Measurements from ENCODE around the gene KDM4B.
"Not testable (repeated sequence)": the region's sequence is repeated elsewhere in the genome, so short reads cannot be mapped to it uniquely, and the experiment has no call there.

KDM4B gene

DNA sequence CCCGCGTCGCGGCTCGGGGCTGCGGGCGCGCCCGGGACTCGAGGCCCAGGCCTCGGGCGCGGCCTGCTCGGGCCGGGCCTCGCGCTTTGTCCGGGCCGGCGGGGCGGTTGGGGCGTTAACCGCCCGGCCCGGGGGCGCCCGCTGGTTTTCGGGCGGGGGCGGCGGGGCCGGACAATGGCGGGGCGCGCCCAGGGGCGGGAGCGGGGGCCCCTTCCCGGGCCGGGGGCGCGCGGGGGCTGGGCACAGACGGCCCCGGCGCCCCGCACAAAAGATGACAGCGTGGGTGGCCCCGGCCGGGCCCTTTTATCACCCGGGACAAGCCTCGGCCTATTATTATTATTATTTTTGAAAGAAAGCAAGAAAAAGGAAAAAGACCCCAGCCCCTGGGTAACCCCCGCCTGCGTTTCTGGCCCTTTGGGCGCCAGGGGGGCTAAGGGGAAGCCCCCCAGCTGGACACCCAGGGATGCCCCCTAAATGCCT lies 419 bp downstream of the KDM4B start:
- DNase-seq, result no peak

- no peak for DNase-seq
These were observed 1.0 kb downstream of the KDM4B start for GRCh38 chr19:4969772-4970531.

- no peak for DNase-seq
These were observed 1.9 kb downstream of the KDM4B start for GRCh38 chr19:4970558-4971423.

DNA sequence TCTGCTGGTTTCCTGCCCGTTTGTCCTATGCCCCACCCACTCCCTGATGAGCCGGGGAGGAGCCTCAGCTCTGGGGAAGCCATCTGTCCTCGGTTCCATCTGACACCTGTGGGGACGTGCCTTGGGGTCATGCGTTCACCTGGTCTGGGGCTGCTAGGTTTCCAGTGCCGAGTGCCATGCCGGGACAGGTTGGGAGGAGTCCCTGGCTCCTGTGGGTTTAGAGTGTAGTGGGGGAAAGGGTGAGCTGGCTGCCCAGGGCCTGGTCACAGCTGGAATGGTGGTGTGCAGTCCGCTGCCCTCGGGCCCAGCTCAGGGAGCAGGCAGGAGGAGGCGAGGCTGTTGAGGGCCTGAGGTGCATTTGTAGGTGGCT lies 2.5 kb downstream of the KDM4B start:
- peak; percentile 16 for DNase-seq

DNA sequence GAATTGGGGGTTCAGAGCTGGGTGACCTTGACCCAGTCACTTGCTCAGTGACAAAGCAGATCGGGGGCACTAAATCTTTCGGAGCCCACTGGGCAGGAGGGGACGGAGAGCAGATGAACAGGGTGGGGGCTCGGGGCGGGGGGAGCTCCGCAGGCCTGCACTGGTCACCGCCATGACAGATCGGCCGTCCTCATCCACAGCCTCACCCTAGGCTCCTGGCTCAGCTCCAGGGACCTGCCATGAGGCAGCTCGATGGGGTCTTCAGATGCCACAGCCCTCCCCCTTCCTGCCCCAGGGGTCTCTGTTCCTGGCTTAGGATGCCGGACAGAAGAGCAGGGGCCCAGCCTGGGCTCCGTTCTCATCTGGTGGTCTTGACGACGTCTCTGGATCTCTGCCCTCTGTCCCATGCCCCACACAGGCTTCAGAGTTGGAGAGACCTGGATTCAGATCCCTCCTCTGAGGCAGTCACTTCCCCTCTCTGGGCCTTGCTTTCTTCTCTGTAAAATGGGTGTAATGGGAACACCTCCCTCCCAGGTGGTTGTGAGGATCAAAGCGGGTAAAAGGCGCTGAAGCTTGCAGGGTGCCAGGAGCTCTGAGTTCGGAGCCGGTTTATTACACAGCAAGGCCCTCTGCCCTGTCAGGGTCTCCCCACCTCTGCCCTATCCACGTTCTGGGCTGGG lies 3.0 kb downstream of the KDM4B start:
- DNase-seq, result no peak

DNA sequence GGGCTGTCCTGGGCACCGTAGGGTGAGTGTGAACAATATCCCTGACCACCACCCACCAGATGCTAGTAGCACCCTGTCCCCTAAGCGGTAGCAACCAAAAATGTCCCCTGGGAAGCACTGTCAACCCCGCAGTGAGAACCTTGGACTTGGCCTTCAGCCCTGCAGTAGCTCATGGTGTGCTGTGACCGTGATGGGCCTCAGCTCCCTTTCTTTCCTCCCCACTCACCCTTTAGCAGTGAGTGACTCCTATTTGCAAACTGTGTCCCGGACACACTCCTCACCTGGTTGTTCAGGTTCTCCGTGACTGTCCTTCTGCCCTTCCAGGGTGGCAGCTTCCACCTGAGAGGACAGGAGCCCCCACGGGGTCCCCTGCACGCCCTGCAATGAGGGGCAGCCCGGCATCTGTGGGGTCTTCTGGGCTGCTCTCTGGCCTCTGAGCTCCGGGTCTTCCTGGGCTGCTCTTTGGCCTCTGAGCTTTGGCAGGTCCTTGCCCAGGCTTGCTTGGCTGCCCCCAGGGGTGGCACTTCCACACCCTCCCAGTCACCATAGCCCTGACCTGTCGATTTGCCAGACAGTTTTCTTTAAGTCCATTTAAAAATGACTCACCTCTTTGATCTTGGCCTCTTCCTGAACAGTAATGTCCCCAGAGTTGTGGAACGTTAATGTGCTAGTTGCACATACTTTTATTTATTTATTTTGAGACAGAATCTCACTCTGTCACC lies 3.8 kb downstream of the KDM4B start:
- DNase-seq, result no peak

GRCh38 chr19:4974880-4975469 lies 6.1 kb downstream of the KDM4B start:
- DNase-seq, result no peak

- DNase-seq, result not testable (repeated sequence)
These were observed 6.7 kb downstream of the KDM4B start for GRCh38 chr19:4975601-4976000.

GRCh38 chr19:4976401-4977298 lies 7.7 kb downstream of the KDM4B start:
- DNase-seq, result no peak

- no peak for DNase-seq
These were observed 8.6 kb downstream of the KDM4B start for GRCh38 chr19:4977299-4978174.

DNA sequence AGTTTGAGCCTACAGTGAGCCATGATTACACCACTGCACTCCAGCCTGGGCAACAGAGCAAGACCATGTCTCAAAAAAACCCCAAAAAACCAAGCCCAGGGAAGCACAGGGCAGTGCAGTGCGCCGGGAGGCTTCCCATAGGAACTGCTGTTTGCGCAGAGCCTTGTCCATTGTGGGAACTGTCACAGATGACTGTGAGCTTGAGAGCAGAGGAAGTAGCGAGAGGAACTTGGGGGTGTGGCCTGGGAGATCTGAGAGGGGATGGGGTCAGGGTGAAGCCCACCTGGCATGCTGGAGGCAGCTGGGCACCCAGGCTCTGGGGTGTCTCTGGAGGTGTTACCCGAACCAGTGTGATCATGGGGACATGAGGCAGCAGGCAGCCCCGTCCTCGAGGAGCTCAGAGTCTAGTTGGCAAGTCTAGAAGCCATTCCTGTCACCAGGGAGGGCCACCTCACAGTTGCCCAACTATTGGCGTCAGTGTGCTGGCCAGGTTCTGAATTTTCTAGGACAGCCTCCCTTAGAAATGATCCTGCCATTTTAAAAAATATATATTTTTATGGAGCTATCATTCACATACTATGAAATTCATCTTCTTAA lies 10.4 kb downstream of the KDM4B start:
- no peak for DNase-seq

DNA sequence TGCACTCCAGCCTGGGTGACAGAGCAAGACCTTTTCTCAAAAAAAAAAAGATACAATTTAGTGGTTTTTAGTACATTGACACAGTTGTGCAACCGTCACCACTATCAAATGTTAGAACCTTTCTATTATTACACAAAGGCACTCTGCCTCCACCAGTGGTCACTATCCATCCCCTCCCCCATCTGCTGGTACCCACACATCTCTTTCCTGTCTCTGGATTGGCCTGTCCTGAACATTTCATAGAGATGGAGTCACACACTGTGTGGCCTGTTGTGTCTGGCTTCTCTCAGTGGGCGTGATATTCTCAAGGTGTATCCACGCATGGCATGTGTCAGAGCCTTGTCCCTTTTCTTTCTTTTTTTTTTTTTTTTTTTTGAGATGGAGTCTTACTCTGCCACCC lies 11.2 kb downstream of the KDM4B start:
- DNase-seq, result no peak

DNA sequence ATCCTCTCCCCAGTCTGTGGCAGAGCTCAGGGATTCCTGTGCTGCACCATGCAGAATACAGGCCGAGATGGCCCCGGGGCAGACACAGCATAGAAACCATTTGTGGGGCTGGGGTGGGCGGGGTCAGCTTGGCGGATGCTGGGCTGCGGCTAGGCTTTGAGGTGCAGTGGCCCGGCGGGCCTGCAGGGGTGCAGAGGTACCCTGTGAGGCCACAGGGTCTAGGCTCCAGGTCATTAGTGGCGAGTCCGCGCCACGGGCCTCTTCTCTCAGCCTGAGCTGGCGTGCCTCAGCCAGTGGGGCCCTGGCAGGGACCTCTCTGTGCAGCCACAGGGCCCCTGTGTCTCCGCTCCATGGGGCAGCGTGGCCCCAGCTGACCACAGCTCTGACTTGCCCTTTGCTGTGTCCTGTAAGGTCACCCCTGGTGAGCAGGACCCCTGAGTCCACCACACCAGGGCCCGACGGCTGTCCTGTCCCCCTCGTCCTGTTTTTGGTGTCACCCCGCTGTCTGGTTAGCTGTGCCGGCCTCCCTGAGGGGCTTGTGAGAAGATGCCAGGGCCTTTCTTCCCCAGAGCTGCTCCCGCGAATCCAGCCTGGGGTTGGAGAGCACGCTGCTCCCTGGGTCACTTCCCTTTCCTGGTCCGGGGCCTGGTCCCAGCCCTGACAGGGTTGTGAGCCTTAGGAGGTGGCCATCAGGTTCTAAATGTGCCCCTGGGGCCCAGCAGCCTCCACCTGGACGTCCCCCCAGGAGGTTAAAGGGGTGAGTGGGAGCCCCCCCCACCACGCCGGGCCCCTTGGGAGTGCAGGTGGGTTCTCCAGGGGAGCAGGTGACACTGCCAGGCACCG lies 12.1 kb downstream of the KDM4B start:
- no peak for DNase-seq

GRCh38 chr19:4981681-4981958 lies 12.7 kb downstream of the KDM4B start:
- DNase-seq, result no peak

GRCh38 chr19:4983346-4984105 lies 14.6 kb downstream of the KDM4B start:
- DNase-seq, result no peak

- no peak for DNase-seq
These were observed 15.1 kb downstream of the KDM4B start for GRCh38 chr19:4984106-4984380.

GRCh38 chr19:4984438-4984990 lies 15.6 kb downstream of the KDM4B start:
- no peak for DNase-seq

- no peak for DNase-seq
These were observed 16.7 kb downstream of the KDM4B start for GRCh38 chr19:4985551-4985991.

Data from activated CD4-positive, alpha-beta T cell treated with anti-CD3 and anti-CD28 coated beads, Interleukin-2, amount 50 U/mL, for 1 hour (primary cell).